Tibial artery (tissue), 4 donors: ENCODE measurements around the gene MOK.

Source experiments
- DNase-seq, 2 donors: peaks; one replicate each; pipeline ENCODE4 v3.0.0-alpha.2; 2019
- H3K27ac ChIP-seq, 2 donors: fragments of 200-600 bp; sonication (generic) in 1 of 2; 1 replicate in 1 of 2; 2 replicates in 1 of 2; pipeline ENCODE4 v1.5.1; 2018 to 2019; ENCODE audit warnings: mild to moderate bottlenecking in 1 of 2
- H3K27me3 ChIP-seq, 2 donors: fragments of 200-600 bp; sonication (generic) in 1 of 2; one replicate each; pipeline versions ENCODE4 v1.5.1 to v1.6.0; 2016 to 2019
- H3K36me3 ChIP-seq, 3 donors: fragments of 200-600 bp; sonication (generic) in 2 of 3; one replicate each; pipeline ENCODE4 v1.5.1; 2016 to 2019; ENCODE audit warnings: mild to moderate bottlenecking in 2 of 3
- H3K4me1 ChIP-seq, 4 donors: fragments of 200-600 bp; sonication (generic) in 2 of 4; 1 replicate in 3 of 4; 2 replicates in 1 of 4; pipeline ENCODE4 v1.5.1; 2016 to 2019
- H3K4me3 ChIP-seq, 2 donors: fragments of 200-600 bp; sonication (generic) in 1 of 2; 1 replicate in 1 of 2; 2 replicates in 1 of 2; pipeline ENCODE4 v1.5.1; 2018 to 2019; ENCODE audit warnings: mild to moderate bottlenecking in 2 of 2
- H3K9me3 ChIP-seq, 3 donors: fragments of 200-600 bp; sonication (generic) in 1 of 3; one replicate each; pipeline ENCODE4 v1.5.1; 2016 to 2019
- intact Hi-C: fragments of 100-400 bp; cut with DNase I; formaldehyde crosslinking; loops from one replicate; pipeline ENCODE4 v1.15.0; 2023; ENCODE audit warnings: low total_unique reads
- TF ChIP-seq, protein P1 (sequence below), 2 experiments: fragments of 200-600 bp in 1 of 2; fragments of 450-650 bp in 1 of 2; IDR thresholded peaks; one replicate each; pipeline ENCODE4 v1.5.1; 2017 to 2019; ENCODE audit warnings: antibody characterized with exemption in 2 of 2, mild to moderate bottlenecking in 1 of 2, moderate library complexity in 1 of 2

Gene MOK

DNA sequence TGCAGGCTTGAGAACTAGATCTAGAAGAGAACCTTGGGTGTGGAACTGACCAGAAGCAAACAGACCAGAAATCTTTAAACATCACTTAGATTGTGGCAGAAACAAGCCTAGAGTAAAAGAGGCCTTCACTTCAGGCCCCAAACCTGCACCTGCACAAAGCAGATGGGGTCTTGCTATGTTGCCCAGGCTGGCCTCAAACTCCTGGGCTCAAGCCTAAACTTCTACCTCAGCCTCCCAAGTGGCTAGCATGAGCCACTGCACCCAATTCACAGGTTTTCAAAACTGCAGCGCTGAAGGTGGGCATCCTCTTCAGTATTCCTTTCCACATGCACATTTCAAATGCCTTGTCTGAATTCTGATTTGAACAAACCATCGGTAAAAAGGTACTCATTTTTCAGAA lies 19.9 kb downstream of the MOK start:
- Histone ChIP-seq H3K9me3 (no peaks in the 10 kb centered on the region), H3K27ac (no peak overlapping the region), H3K27me3 (no peaks in the 10 kb centered on the region), H3K4me1 (no peaks in the 10 kb centered on the region), H3K4me3 (no peak overlapping the region), H3K36me3 (peaks cover 0 to 17% (median 5%) of the 10 kb centered on the region in 3 donors)
- TF ChIP-seq, protein P1, sequence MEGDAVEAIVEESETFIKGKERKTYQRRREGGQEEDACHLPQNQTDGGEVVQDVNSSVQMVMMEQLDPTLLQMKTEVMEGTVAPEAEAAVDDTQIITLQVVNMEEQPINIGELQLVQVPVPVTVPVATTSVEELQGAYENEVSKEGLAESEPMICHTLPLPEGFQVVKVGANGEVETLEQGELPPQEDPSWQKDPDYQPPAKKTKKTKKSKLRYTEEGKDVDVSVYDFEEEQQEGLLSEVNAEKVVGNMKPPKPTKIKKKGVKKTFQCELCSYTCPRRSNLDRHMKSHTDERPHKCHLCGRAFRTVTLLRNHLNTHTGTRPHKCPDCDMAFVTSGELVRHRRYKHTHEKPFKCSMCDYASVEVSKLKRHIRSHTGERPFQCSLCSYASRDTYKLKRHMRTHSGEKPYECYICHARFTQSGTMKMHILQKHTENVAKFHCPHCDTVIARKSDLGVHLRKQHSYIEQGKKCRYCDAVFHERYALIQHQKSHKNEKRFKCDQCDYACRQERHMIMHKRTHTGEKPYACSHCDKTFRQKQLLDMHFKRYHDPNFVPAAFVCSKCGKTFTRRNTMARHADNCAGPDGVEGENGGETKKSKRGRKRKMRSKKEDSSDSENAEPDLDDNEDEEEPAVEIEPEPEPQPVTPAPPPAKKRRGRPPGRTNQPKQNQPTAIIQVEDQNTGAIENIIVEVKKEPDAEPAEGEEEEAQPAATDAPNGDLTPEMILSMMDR (IDR thresholded peaks at IDR 0.05) = no peak
- intact Hi-C loops = no loop called here
- DNase-seq = no peak

DNA sequence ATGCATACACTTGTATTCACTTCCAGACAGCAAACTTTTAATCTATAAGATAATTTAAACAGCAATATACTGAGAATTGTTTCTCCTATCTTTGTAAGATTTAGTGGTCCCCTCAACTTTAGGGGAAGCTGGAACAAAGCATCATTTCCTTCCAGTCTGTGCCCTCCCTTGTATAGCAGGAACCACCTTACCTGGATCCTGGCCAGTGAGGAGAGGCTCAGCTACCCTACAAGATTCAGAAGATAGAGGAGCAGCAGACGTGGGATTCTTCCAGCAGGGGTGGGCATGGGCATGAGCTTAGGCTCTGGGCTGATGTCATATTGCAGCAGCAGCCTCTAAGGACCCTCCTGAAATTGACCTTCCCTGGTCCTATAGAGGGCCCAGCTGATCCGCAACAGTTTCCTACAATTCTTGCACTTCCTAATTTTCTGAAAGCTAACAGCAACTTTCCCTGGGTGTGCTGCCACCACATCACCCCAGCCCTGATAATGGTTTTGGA lies 21.3 kb downstream of the MOK start:
- TF ChIP-seq, protein P1 (IDR thresholded peaks at IDR 0.05) = no peak
- peaks cover 0 to 22% (median 5%) of the 10 kb centered on the region in 3 donors for H3K36me3 ChIP-seq
- intact Hi-C loops = no loop called here
- no peaks in the 10 kb centered on the region for H3K9me3 ChIP-seq
- DNase-seq = no peak
- no peak overlapping the region for H3K27ac ChIP-seq
- no peaks in the 10 kb centered on the region for H3K27me3 ChIP-seq
- H3K4me3 ChIP-seq = no peak overlapping the region
- no peaks in the 10 kb centered on the region for H3K4me1 ChIP-seq

DNA sequence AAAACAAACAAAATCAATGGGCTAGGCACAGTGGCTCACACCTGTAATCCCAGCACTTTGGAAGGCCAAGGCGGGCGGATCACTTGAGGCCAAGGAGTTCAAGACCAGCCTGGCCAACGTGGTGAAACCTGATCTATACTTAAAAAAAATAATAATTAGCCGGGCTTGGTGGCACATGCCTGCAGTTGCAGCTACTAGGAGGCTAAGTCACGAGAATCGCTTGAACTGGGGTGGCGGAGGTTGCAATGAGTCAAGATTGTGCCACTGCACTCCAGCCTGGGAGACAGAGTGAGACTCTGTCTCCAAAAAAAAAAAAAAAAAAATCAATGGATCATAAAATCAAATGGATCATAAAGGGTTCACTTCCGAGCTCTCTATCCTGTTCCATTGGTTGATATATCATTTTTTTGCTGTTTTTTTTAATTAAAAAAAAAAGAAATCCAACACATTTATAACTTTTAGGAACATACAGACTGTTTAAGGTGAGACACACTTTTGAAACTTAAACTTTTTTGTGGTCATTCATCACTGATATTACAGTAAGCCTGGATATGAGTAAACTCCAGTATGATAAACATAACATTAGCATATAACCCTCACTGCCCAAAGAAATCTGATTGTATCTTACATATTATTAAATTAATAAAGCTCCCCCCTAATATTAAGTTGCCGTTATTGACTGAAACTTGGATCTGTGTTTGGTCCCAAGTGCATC lies 22.1 kb downstream of the MOK start:
- Histone ChIP-seq H3K9me3 (no peaks in the 10 kb centered on the region), H3K27ac (no peak overlapping the region), H3K4me3 (no peak overlapping the region), H3K4me1 (no peaks in the 10 kb centered on the region), H3K36me3 (peaks cover 0 to 22% (median 5%) of the 10 kb centered on the region in 3 donors), H3K27me3 (no peaks in the 10 kb centered on the region)
- intact Hi-C loops = no loop called here
- DNase-seq = no peak
- TF ChIP-seq, protein P1 (IDR thresholded peaks at IDR 0.05) = no peak

DNA sequence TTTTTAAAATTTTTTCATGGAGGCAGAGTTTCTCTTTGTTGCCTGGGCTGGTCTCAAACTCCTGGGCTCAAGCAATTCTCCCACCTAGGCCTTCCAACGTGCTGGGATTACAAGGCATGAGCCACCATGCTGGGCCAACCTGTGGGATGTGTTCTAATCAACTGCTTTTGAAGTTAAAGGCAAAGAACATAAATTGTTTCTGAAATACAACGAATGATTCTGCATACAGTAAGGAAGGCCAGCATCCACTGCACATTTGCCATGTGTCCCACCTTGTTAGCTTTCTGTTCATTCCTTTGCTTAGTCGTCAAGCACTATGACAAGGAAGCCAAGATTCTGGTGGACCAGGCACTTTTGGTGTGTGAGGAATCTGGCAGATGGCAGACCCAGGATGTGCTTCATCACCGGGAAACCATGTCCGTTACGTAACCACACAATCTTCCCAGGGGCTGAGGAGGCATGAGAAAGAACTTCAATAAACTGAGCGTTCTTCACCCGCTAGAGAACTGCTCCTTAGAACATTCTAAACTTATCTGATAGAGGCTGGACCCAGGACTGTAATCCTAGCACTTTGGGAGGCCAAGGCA lies 24.5 kb downstream of the MOK start:
- Histone ChIP-seq H3K4me3 (no peak overlapping the region), H3K27me3 (no peaks in the 10 kb centered on the region), H3K9me3 (no peaks in the 10 kb centered on the region), H3K27ac (no peak overlapping the region), H3K4me1 (no peaks in the 10 kb centered on the region), H3K36me3 (peaks cover 0 to 22% (median 5%) of the 10 kb centered on the region in 3 donors)
- intact Hi-C loops = no loop called here
- DNase-seq = no peak
- TF ChIP-seq, protein P1 (IDR thresholded peaks at IDR 0.05) = no peak

DNA sequence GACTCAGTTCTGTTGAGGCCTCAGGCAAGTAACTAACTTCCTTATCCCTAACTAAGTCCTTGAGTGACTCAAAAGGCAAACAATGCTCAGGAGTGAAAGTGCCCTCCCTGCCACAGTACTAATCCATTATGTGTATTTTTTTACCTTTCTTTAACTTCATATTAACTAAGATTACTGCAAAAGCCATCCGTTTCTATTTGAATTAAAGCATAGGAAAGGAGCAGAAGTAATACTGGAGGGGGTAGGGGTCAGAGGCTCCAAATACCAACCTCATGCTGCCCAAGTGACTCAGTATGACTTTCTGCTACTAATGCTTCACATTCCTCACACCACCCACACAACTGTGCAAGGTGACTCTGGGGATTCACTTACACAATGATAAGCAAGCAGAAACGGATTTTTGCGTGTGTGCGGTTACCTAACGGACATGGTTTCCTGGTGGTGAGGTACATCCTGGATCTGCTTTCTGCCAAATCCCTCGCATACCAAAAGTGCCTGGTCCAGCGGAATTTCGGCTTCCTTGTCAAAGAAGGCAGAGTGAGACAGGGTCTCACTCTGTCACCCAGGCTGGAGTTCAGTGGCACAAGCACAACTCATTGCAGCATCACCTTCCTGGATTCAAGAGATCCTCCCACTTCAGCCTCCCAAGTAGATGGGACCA lies 25.1 kb downstream of the MOK start:
- DNase-seq = no peak
- no peak overlapping the region for H3K27ac ChIP-seq
- intact Hi-C loops = no loop called here

More for the DNA sequence above, 25.1 kb downstream of the MOK start:
- Histone ChIP-seq H3K36me3 (peaks cover 0 to 22% (median 5%) of the 10 kb centered on the region in 3 donors), H3K4me1 (no peaks in the 10 kb centered on the region), H3K27me3 (no peaks in the 10 kb centered on the region), H3K4me3 (no peak overlapping the region), H3K9me3 (no peaks in the 10 kb centered on the region)
- TF ChIP-seq, protein P1 (IDR thresholded peaks at IDR 0.05) = no peak
